Measurements from ENCODE around the gene KIF24. TPM values are rescaled to one million over a fixed set of nuclear protein-coding genes. Genes with fewer than 3 reads are reported as not detected.

KIF24 gene
- total RNA-seq, 1 experiment from 2014 or later = 3.9 TPM

- Histone ChIP-seq H3K36me3 (ENCODE audit: control insufficient read depth, insufficient read depth, low read length) (no peaks in the 10 kb centered on the region), H3K27me3 (replicated peaks; ENCODE audit: control insufficient read depth, insufficient read depth, low read length) (no peaks in the 10 kb centered on the region), H3K4me1 (no peaks in the 10 kb centered on the region), H3K9me3 (no peaks in the 10 kb centered on the region), H3K4me3 (ENCODE audit: low read depth, low read length) (no peak overlapping the region)
- no peak for DNase-seq
- BruUV-seq (replicated peaks) = no TSS peak
- intact Hi-C loops (cut with micrococcal nuclease; ENCODE audit: unreplicated experiment) = no loop called here
- peaks cover 9% of the 10 kb centered on the region for H3K36me3 Mint-ChIP-seq (ENCODE audit: insufficient read depth, unreplicated experiment)
- no peak for TF ChIP-seq CTCF (IDR thresholded peaks at IDR 0.05; ENCODE audit: insufficient read depth in 1 of 2, low read depth in 1 of 2, low read length in 1 of 2, severe bottlenecking in 1 of 2, unreplicated experiment in 1 of 2)
- H3K27ac Mint-ChIP-seq (ENCODE audit: unreplicated experiment) = no peak overlapping the region
- H3K4me1 Mint-ChIP-seq (ENCODE audit: low read depth, unreplicated experiment) = peaks cover 6% of the 10 kb centered on the region
- no peak overlapping the region for H3K4me3 Mint-ChIP-seq (ENCODE audit: unreplicated experiment)
- ChIA-PET CTCF (interaction anchor here (1.5 to 7.0 kb wide), 3 partner anchors 18 to 69 kb away, joined by 5 to 105 read pairs (median 11); partner anchors contain the start of gene MYORG), POLR2A (interaction anchor here (1.9 kb wide), 1 partner anchor 42 kb away, joined by 5 read pairs; the partner anchor contains the start of gene MYORG)
- no peaks in the 10 kb centered on the region for H3K27me3 Mint-ChIP-seq (ENCODE audit: insufficient read depth, unreplicated experiment)
- no peaks in the 10 kb centered on the region for H3K9me3 Mint-ChIP-seq (ENCODE audit: unreplicated experiment)
These were observed 5.3 kb upstream of the KIF24 start for GRCh38 chr9:34334337-34334824.

- no peaks in the 10 kb centered on the region for H3K4me1 ChIP-seq
- H3K9me3 Mint-ChIP-seq (ENCODE audit: unreplicated experiment) = no peaks in the 10 kb centered on the region
These were observed 4.8 kb upstream of the KIF24 start for GRCh38 chr9:34333836-34334235.

More at GRCh38 chr9:34333836-34334235, 4.8 kb upstream of the KIF24 start:
- Histone ChIP-seq H3K4me3 (ENCODE audit: low read depth, low read length) (no peak overlapping the region), H3K27me3 (replicated peaks; ENCODE audit: control insufficient read depth, insufficient read depth, low read length) (no peaks in the 10 kb centered on the region), H3K9me3 (no peaks in the 10 kb centered on the region), H3K36me3 (ENCODE audit: control insufficient read depth, insufficient read depth, low read length) (no peaks in the 10 kb centered on the region)
- no peak for DNase-seq
- TF ChIP-seq CTCF (IDR thresholded peaks at IDR 0.05; ENCODE audit: insufficient read depth in 1 of 2, low read depth in 1 of 2, low read length in 1 of 2, severe bottlenecking in 1 of 2, unreplicated experiment in 1 of 2) = no peak
- no TSS peak for BruUV-seq (replicated peaks)
- ChIA-PET POLR2A (interaction anchor here (1.9 kb wide), 1 partner anchor 43 kb away, joined by 5 read pairs; the partner anchor contains the start of gene MYORG), CTCF (interaction anchor here (7.0 kb wide), 1 partner anchor 44 kb away, joined by 105 read pairs; the partner anchor contains the start of gene MYORG)
- no peaks in the 10 kb centered on the region for H3K27me3 Mint-ChIP-seq (ENCODE audit: insufficient read depth, unreplicated experiment)
- H3K27ac Mint-ChIP-seq (ENCODE audit: unreplicated experiment) = no peak overlapping the region
- peaks cover 14% of the 10 kb centered on the region for H3K36me3 Mint-ChIP-seq (ENCODE audit: insufficient read depth, unreplicated experiment)
- intact Hi-C loops (cut with micrococcal nuclease; ENCODE audit: unreplicated experiment) = loop anchor here (2.0 kb wide), 2 partner anchors 167 to 269 kb away; no protein-coding TSS in a partner anchor
- H3K4me1 Mint-ChIP-seq (ENCODE audit: low read depth, unreplicated experiment) = peaks cover 6% of the 10 kb centered on the region
- H3K4me3 Mint-ChIP-seq (ENCODE audit: unreplicated experiment) = no peak overlapping the region
